Sigmoid colon (tissue), 7 donors: ENCODE results near the gene PSMD10. TPM values are rescaled to one million over a fixed set of nuclear protein-coding genes. Genes with fewer than 3 reads are reported as not detected.

Experiments used
- DNase-seq: peaks from one replicate; pipeline ENCODE4 v3.0.0-alpha.2; 2019
- H3K27ac ChIP-seq, 4 donors: fragments of 200-600 bp; sonication (generic); one replicate each; pipeline ENCODE4 v1.5.1; 2016 to 2019; ENCODE audit warnings: mild to moderate bottlenecking in 1 of 4
- H3K27me3 ChIP-seq, 3 donors: fragments of 200-600 bp; sonication (generic); one replicate each; pipeline ENCODE4 v1.5.1; 2019; ENCODE audit warnings: mild to moderate bottlenecking in 1 of 3
- H3K36me3 ChIP-seq, 4 donors: fragments of 200-600 bp; sonication (generic); one replicate each; pipeline ENCODE4 v1.5.1; 2016 to 2019
- H3K4me1 ChIP-seq, 4 donors: fragments of 200-600 bp; sonication (generic); one replicate each; pipeline ENCODE4 v1.5.1; 2017 to 2019
- H3K4me3 ChIP-seq, 4 donors: fragments of 200-600 bp; sonication (generic); one replicate each; pipeline ENCODE4 v1.5.1; 2017 to 2019; ENCODE audit warnings: mild to moderate bottlenecking in 2 of 4, moderate library complexity in 1 of 4
- H3K9me3 ChIP-seq, 4 donors: fragments of 200-600 bp in 3 of 4; sonication (generic) in 3 of 4; one replicate each; pipeline versions ENCODE4 v1.5.1 to v1.6.1; 2013 to 2019
- EP300 ChIP-seq, 4 donors: sonication (generic); formaldehyde crosslinking; IDR thresholded peaks; one replicate each; pipeline ENCODE4 v1.6.1; 2017; ENCODE audit warnings: antibody characterized with exemption in 4 of 4
- POLR2A ChIP-seq, 2 donors: fragments of 450-650 bp; IDR thresholded peaks; one replicate each; pipeline ENCODE4 v1.6.1; 2016; ENCODE audit warnings: antibody characterized with exemption in 2 of 2, mild to moderate bottlenecking in 2 of 2, moderate library complexity in 2 of 2
- POLR2AphosphoS5 ChIP-seq, 4 donors: sonication (generic); formaldehyde crosslinking; IDR thresholded peaks; one replicate each; pipeline ENCODE4 v1.6.1; 2017; ENCODE audit warnings: antibody characterized with exemption in 4 of 4
- WGBS, 2 donors: extraction: QIAGEN DNeasy Blood & Tissue Kit; methylation state at CpG; one replicate each; pipeline ENCODE4 v1.1.7; 2013; 5-methylcytosine and 5-hydroxymethylcytosine counted together
- intact Hi-C: fragments of 100-400 bp; cut with DNase I; formaldehyde crosslinking; loops from one replicate; pipeline ENCODE4 v1.15.1; 2023
- polyA plus RNA-seq, 3 donors: library from polyadenylated mRNA; stranded (reverse); fragments of 200-250 nt; gene quantifications; one replicate each; pipeline ENCODE4 v1.2.3, GENCODE V29; 2013
- total RNA-seq, 4 donors: library from RNA; depleted of rRNA; stranded (reverse); fragments of >200 nt; gene quantifications; one replicate each; pipeline ENCODE4 v1.1.0, GENCODE V29; 2016
- TF ChIP-seq, protein P1 (sequence below), 4 experiments: fragments of 450-650 bp in 3 of 4; fragments of 200-600 bp in 1 of 4; IDR thresholded peaks; one replicate each; pipeline ENCODE4 v1.5.1; 2016 to 2019; ENCODE audit warnings: antibody characterized with exemption in 4 of 4, mild to moderate bottlenecking in 3 of 4, moderate library complexity in 2 of 4
- donor health status: healthy with polysubstance abuse.
- donor health status: Bipolar disorder and iron deficiency.
- donor health status: healthy.

The PSMD10 gene
- total and polyA plus RNA-seq, 7 donors: 21.6 to 69.1 (median 39.0) TPM

DNA sequence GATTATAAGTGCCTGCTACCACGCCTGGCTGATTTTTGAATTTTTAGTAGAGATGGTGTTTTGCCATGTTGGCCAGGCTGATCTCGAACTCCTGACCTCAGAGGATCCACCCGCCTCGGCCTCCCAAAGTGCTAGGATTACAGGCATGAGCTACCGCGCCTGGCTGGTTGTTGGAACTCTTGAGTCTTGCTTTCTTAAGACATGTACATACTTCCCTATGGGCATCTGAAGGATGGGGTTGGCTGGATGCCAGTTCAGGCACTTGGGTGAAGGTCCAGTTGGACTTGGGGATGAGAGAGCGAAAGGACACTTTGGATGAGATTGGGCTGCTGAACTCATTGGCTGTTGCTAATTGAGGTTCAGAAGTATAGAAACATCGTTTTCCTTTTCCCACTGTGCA lies 40.7 kb upstream of the PSMD10 start:
- Histone ChIP-seq H3K27ac (no peak overlapping the region), H3K4me3 (no peak overlapping the region), H3K4me1 (no peaks in the 10 kb centered on the region), H3K36me3 (peaks cover 0 to 5% (median 0%) of the 10 kb centered on the region in 4 donors), H3K27me3 (no peaks in the 10 kb centered on the region), H3K9me3 (no peaks in the 10 kb centered on the region)
- intact Hi-C loops: no loop called here
- 96 to 99% methylated on average over 8 of the region's 8 CpGs for WGBS, 2 donors
- TF ChIP-seq EP300 (IDR thresholded peaks at IDR 0.05) (no peak), POLR2AphosphoS5 (IDR thresholded peaks at IDR 0.05) (no peak), POLR2A (IDR thresholded peaks at IDR 0.05) (no peak)
- TF ChIP-seq, protein P1, sequence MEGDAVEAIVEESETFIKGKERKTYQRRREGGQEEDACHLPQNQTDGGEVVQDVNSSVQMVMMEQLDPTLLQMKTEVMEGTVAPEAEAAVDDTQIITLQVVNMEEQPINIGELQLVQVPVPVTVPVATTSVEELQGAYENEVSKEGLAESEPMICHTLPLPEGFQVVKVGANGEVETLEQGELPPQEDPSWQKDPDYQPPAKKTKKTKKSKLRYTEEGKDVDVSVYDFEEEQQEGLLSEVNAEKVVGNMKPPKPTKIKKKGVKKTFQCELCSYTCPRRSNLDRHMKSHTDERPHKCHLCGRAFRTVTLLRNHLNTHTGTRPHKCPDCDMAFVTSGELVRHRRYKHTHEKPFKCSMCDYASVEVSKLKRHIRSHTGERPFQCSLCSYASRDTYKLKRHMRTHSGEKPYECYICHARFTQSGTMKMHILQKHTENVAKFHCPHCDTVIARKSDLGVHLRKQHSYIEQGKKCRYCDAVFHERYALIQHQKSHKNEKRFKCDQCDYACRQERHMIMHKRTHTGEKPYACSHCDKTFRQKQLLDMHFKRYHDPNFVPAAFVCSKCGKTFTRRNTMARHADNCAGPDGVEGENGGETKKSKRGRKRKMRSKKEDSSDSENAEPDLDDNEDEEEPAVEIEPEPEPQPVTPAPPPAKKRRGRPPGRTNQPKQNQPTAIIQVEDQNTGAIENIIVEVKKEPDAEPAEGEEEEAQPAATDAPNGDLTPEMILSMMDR (IDR thresholded peaks at IDR 0.05): no peak
- DNase-seq: no peak

GRCh38 chrX:108131471-108131870 lies 40.1 kb upstream of the PSMD10 start:
- H3K36me3 ChIP-seq: peaks cover 0 to 5% (median 0%) of the 10 kb centered on the region in 4 donors
- no peaks in the 10 kb centered on the region for H3K27me3 ChIP-seq
- intact Hi-C loops: no loop called here
- DNase-seq: no peak
- 72 to 74% methylated on average over 2 of the region's 2 CpGs for WGBS, 2 donors
- H3K4me3 ChIP-seq: no peak overlapping the region
- TF ChIP-seq POLR2A (IDR thresholded peaks at IDR 0.05): no peak
- no peak overlapping the region for H3K27ac ChIP-seq
- no peaks in the 10 kb centered on the region for H3K4me1 ChIP-seq
- no peaks in the 10 kb centered on the region for H3K9me3 ChIP-seq

GRCh38 chrX:108130889-108131288 lies 39.5 kb upstream of the PSMD10 start:
- intact Hi-C loops: no loop called here
- no peak for TF ChIP-seq POLR2A (IDR thresholded peaks at IDR 0.05)
- TF ChIP-seq, protein P1 (IDR thresholded peaks at IDR 0.05): no peak
- H3K36me3 ChIP-seq: peaks cover 0 to 5% (median 0%) of the 10 kb centered on the region in 4 donors
- WGBS, 2 donors: 97% methylated on average over 1 of the region's 1 CpG
- H3K27me3 ChIP-seq: no peaks in the 10 kb centered on the region
- DNase-seq: no peak
- H3K4me1 ChIP-seq: no peaks in the 10 kb centered on the region
- no peak overlapping the region for H3K4me3 ChIP-seq
- H3K9me3 ChIP-seq: no peaks in the 10 kb centered on the region
- no peak overlapping the region for H3K27ac ChIP-seq

GRCh38 chrX:108127152-108127551 lies 35.8 kb upstream of the PSMD10 start:
- H3K27me3 ChIP-seq: no peaks in the 10 kb centered on the region
- 94 to 95% methylated on average over 4 of the region's 4 CpGs for WGBS, 2 donors
- DNase-seq: no peak
- H3K36me3 ChIP-seq: no peaks in the 10 kb centered on the region
- no peak overlapping the region for H3K27ac ChIP-seq
- H3K4me3 ChIP-seq: no peak overlapping the region
- no peaks in the 10 kb centered on the region for H3K4me1 ChIP-seq
- no peak for TF ChIP-seq POLR2A (IDR thresholded peaks at IDR 0.05)
- TF ChIP-seq, protein P1 (IDR thresholded peaks at IDR 0.05): no peak
- TF ChIP-seq POLR2AphosphoS5 (IDR thresholded peaks at IDR 0.05): no peak
- TF ChIP-seq EP300 (IDR thresholded peaks at IDR 0.05): no peak
- H3K9me3 ChIP-seq: no peaks in the 10 kb centered on the region
- intact Hi-C loops: no loop called here

DNA sequence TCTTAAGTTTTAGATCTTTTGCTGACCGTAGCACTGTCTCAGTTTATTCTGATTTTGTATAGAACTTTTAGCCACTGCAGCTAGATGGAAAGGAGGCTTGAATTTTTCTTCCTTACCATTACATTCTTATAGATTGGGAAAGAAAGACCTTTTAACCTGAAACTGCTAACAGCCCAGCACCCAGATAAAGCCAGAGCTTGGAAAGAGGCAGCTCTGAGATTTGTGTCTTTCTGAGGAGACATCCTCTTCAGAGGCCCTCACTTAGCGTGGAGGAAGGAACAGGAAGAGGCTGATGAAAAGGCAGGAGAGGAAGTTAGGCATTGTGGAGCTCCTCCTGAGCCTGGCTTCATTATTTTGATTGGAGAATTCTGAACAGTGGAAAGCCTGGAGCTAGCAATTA lies 35.3 kb upstream of the PSMD10 start:
- WGBS, 2 donors: 86 to 91% methylated on average over 2 of the region's 2 CpGs
- Histone ChIP-seq H3K9me3 (no peaks in the 10 kb centered on the region), H3K27ac (no peak overlapping the region), H3K4me3 (no peak overlapping the region), H3K4me1 (no peaks in the 10 kb centered on the region), H3K27me3 (no peaks in the 10 kb centered on the region), H3K36me3 (no peaks in the 10 kb centered on the region)
- TF ChIP-seq EP300 (IDR thresholded peaks at IDR 0.05): no peak
- TF ChIP-seq, protein P1 (IDR thresholded peaks at IDR 0.05): no peak
- no peak for TF ChIP-seq POLR2A (IDR thresholded peaks at IDR 0.05)
- no peak for TF ChIP-seq POLR2AphosphoS5 (IDR thresholded peaks at IDR 0.05)
- no peak for DNase-seq
- intact Hi-C loops: no loop called here
